ENCODE results near the gene BYSL.

BYSL gene

DNA sequence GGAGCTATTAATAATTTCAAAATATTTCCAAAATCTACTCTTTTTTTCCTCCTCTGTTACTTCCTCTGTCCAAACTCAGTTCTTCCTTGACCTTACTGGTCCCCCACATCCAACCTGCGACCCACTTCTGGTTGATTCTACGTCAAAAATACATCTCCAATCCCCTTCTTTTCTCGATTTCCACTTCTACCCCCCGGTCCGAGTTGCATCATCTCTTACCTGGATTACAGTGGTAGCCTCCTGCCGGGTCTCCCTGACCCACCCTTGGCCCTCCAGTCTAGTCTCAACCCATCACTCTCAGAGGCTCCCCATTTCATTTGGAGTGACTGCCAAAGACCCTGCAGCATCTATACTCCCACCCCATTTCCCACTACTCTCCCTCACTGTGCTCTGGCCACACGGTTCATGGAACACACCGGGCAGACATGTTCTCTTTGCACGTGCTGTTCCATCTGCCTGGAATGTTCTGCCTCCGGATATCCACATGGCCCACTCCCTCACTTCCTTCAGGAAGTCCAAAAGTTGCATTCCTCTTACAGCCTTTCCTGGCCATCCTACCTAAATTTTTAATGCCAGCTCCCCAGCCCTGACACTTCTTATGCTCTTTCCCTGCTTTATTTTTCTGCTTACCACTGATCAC lies 26.4 kb downstream of the BYSL start:
- no peak for DNase-seq (ENCODE audit: extremely low spot score)
- TF ChIP-seq NFRKB (IDR thresholded peaks at IDR 0.05) (no peak), FOXA1 (IDR thresholded peaks at IDR 0.05) (no peak), L3MBTL2 (conservative IDR thresholded peaks at IDR 0.05) (no peak), CTBP1 (IDR thresholded peaks at IDR 0.05; ENCODE audit: borderline replicate concordance) (no peak)
- POLR2A ChIA-PET: no interaction called here
- CTCF ChIA-PET: no interaction called here

DNA sequence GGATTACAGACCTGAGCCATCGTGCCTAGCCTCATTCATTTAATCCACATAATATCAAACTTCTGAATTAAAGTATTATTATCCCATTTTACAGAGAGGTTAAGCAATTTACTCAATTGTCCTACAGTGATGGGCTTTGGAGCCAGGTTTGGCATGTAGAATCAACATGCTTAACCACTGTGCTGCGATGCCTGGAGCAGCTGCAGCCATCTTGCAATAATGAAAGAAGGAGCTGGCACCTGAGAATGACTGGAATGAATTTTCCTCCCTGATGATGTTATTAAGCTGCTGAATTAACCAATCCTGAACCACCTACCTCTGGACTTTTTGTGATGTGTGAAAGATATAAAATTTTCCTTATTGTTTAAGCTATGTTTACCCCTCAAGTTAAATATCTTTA lies 33.4 kb downstream of the BYSL start:
- no peak for DNase-seq (ENCODE audit: extremely low spot score)
- CTCF ChIA-PET: no interaction called here
- POLR2A ChIA-PET: interaction anchor here (1.5 kb wide), 1 partner anchor 12 kb away, joined by 3 read pairs; no protein-coding TSS in a partner anchor
- TF ChIP-seq BHLHE40 (IDR thresholded peaks at IDR 0.05; ENCODE audit: borderline replicate concordance) (no peak), LEF1 (IDR thresholded peaks at IDR 0.05; ENCODE audit: borderline replicate concordance) (no peak), CTBP1 (IDR thresholded peaks at IDR 0.05; ENCODE audit: borderline replicate concordance) (no peak), NFRKB (IDR thresholded peaks at IDR 0.05) (no peak), ZNF384 (IDR thresholded peaks at IDR 0.05) (no peak), TARDBP (IDR thresholded peaks at IDR 0.05) (no peak), FOXM1 (IDR thresholded peaks at IDR 0.05; ENCODE audit: borderline replicate concordance) (no peak), ARNT (IDR thresholded peaks at IDR 0.05) (no peak), FOXK2 (IDR thresholded peaks at IDR 0.05) (no peak), SUZ12 (IDR thresholded peaks at IDR 0.05) (no peak), SP1 (IDR thresholded peaks at IDR 0.05) (no peak), L3MBTL2 (conservative IDR thresholded peaks at IDR 0.05) (no peak), HDGF (IDR thresholded peaks at IDR 0.05; ENCODE audit: borderline replicate concordance) (no peak), ELF4 (IDR thresholded peaks at IDR 0.05) (no peak), FOXA1 (IDR thresholded peaks at IDR 0.05) (no peak)
- TF ChIP-seq, protein P1, sequence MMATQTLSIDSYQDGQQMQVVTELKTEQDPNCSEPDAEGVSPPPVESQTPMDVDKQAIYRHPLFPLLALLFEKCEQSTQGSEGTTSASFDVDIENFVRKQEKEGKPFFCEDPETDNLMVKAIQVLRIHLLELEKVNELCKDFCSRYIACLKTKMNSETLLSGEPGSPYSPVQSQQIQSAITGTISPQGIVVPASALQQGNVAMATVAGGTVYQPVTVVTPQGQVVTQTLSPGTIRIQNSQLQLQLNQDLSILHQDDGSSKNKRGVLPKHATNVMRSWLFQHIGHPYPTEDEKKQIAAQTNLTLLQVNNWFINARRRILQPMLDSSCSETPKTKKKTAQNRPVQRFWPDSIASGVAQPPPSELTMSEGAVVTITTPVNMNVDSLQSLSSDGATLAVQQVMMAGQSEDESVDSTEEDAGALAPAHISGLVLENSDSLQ (IDR thresholded peaks at IDR 0.05): no peak

DNA sequence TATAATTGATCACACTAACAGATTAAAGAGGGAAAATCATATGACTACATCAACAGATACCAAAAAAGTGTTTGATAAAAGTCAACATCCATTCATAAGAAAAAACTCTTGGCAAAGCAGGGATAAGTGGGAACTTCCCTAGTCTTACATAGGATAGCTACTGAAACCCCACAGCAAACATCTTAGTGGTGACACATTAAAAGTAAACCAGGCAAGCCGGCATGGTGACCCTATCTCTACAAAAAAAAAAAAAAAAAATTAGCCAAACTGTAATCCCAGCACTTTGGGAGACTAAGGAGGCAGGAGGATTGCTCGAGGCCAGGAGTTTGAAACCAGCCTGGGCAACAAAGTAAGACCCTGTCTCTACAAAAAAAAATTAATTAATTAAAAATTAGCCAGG lies 34.1 kb downstream of the BYSL start:
- no peak for TF ChIP-seq ARNT (IDR thresholded peaks at IDR 0.05)
- TF ChIP-seq TARDBP (IDR thresholded peaks at IDR 0.05): no peak
- no peak for TF ChIP-seq L3MBTL2 (conservative IDR thresholded peaks at IDR 0.05)
- TF ChIP-seq FOXM1 (IDR thresholded peaks at IDR 0.05; ENCODE audit: borderline replicate concordance): no peak
- TF ChIP-seq SP1 (IDR thresholded peaks at IDR 0.05): no peak
- TF ChIP-seq FOXA1 (IDR thresholded peaks at IDR 0.05): no peak
- no peak for TF ChIP-seq FOXK2 (IDR thresholded peaks at IDR 0.05)
- no peak for TF ChIP-seq SUZ12 (IDR thresholded peaks at IDR 0.05)
- no peak for TF ChIP-seq ELF4 (IDR thresholded peaks at IDR 0.05)
- no peak for TF ChIP-seq NFRKB (IDR thresholded peaks at IDR 0.05)
- no peak for TF ChIP-seq CTBP1 (IDR thresholded peaks at IDR 0.05; ENCODE audit: borderline replicate concordance)
- no peak for TF ChIP-seq HDGF (IDR thresholded peaks at IDR 0.05; ENCODE audit: borderline replicate concordance)
- no peak for TF ChIP-seq LEF1 (IDR thresholded peaks at IDR 0.05; ENCODE audit: borderline replicate concordance)
- TF ChIP-seq, protein P1 (IDR thresholded peaks at IDR 0.05): no peak
- POLR2A ChIA-PET: interaction anchor here (1.5 kb wide), 1 partner anchor 13 kb away, joined by 3 read pairs; no protein-coding TSS in a partner anchor
- no peak for DNase-seq (ENCODE audit: extremely low spot score)
- CTCF ChIA-PET: no interaction called here

DNA sequence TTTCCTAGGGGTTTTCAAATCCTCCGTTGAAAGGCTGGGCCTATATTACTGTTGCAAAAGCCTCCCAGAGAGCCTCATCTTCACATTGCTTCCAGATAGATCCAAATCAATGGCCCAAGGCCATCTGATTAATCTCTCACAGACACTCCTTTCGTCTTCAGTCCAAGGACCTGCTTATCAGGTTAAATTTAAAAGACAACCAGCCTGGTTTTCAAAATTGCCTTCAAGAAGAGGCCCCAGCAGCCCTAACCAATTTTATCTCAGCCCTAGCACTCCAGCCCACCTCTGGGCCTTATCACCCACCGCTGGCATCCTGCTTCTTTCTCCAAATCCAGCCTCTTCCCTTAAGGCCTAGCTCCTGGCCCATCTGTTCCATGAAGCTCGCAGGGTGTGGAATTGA lies 35.8 kb downstream of the BYSL start:
- CTCF ChIA-PET: no interaction called here
- no peak for DNase-seq (ENCODE audit: extremely low spot score)
- TF ChIP-seq NFRKB (IDR thresholded peaks at IDR 0.05): no peak
- no peak for TF ChIP-seq SUZ12 (IDR thresholded peaks at IDR 0.05)
- no peak for TF ChIP-seq HDGF (IDR thresholded peaks at IDR 0.05; ENCODE audit: borderline replicate concordance)
- TF ChIP-seq SP1 (IDR thresholded peaks at IDR 0.05): no peak
- no peak for TF ChIP-seq BHLHE40 (IDR thresholded peaks at IDR 0.05; ENCODE audit: borderline replicate concordance)
- POLR2A ChIA-PET: no interaction called here

DNA sequence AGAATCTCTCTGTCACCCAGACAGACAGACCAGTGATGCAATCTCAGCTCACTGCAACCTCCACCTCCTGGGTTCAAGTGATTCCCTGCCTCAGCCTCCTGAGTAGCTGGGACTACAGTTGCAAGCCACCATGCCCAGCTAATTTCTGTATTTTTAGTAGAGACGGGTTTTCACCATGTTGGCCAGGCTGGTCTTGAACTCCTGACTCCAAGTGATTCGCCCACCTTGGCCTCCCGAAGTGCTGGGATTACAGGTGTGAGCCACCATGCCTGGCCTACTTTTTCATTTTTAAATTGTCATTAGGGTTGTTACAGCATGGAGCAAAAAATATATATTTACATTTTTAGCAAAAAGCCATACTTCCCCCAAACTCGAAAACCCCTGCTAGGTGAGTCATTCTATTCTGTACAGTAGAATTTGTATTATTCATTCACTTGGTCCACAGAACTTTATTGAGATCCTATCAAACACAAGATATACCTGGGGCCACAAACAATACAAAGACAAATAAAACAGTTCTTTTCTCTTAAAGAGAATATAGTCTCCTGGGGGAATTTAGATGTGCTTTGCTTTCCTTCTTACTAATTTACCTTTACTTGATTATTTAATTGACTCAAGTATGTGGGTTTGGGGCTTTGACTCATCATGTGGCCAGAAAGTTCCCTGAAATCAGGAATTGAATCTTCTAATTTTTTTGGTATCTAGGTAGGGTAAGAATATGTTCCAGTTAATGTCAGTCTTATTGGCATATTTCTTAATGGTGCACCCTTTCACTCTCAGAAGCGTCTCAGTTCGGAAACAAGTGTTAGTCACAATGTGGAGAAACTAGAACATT lies 36.9 kb downstream of the BYSL start:
- CTCF ChIA-PET: no interaction called here

More for the DNA sequence above, 36.9 kb downstream of the BYSL start:
- POLR2A ChIA-PET: no interaction called here
- DNase-seq (ENCODE audit: extremely low spot score): no peak
- TF ChIP-seq, protein P1 (IDR thresholded peaks at IDR 0.05): no peak
- TF ChIP-seq NFRKB (IDR thresholded peaks at IDR 0.05) (no peak), FOXK2 (IDR thresholded peaks at IDR 0.05) (no peak), HDGF (IDR thresholded peaks at IDR 0.05; ENCODE audit: borderline replicate concordance) (no peak), ARNT (IDR thresholded peaks at IDR 0.05) (no peak), TARDBP (IDR thresholded peaks at IDR 0.05) (no peak), FOXM1 (IDR thresholded peaks at IDR 0.05; ENCODE audit: borderline replicate concordance) (no peak), ZNF384 (IDR thresholded peaks at IDR 0.05) (no peak), ELF4 (IDR thresholded peaks at IDR 0.05) (no peak), CTBP1 (IDR thresholded peaks at IDR 0.05; ENCODE audit: borderline replicate concordance) (no peak), BHLHE40 (IDR thresholded peaks at IDR 0.05; ENCODE audit: borderline replicate concordance) (no peak), FOXA1 (IDR thresholded peaks at IDR 0.05) (no peak), L3MBTL2 (conservative IDR thresholded peaks at IDR 0.05) (no peak), SUZ12 (IDR thresholded peaks at IDR 0.05) (no peak), LEF1 (IDR thresholded peaks at IDR 0.05; ENCODE audit: borderline replicate concordance) (no peak), SP1 (IDR thresholded peaks at IDR 0.05) (no peak)
